Superior temporal gyrus (tissue), 1 donor: ENCODE measurements around the gene MAML2.
"Not testable (repeated sequence)": the region's sequence is repeated elsewhere in the genome, so short reads cannot be mapped to it uniquely, and the experiment has no call there.

Source experiments
- DNase-seq: peaks from one replicate; pipeline ENCODE4 v3.0.0-alpha.2; 2016; ENCODE audit errors: extremely low spot score

Gene MAML2

GRCh38 chr11:96293109-96293508 lies 49.9 kb downstream of the MAML2 start:
- DNase-seq: no peak

GRCh38 chr11:96292291-96293010 lies 50.5 kb downstream of the MAML2 start:
- DNase-seq: no peak

DNA sequence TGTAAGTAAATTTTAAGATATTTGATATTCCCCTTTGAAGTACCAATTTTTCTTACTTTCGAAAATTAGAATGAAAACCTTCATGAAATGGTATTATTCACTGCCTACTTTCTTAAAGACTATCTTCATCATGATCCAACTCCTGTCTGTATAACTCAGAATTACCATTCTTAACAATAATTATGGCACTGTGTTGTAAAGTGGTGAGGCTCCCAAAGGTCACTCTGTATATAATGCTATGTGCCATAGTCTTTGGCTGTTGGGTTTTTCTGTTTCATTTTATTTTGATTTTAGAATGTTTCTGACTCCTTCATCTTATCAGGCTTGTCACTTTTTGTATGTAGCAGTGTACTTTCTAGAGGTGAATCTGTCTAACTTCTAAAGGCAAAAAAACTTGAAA lies 52.4 kb downstream of the MAML2 start:
- no peak for DNase-seq

- no peak for DNase-seq
Observed at GRCh38 chr11:96290031-96290430, 53.0 kb downstream of the MAML2 start.

- no peak for DNase-seq
Observed at GRCh38 chr11:96288915-96289314, 54.1 kb downstream of the MAML2 start.

- no peak for DNase-seq
Observed at GRCh38 chr11:96287822-96288439, 55.1 kb downstream of the MAML2 start.

DNA sequence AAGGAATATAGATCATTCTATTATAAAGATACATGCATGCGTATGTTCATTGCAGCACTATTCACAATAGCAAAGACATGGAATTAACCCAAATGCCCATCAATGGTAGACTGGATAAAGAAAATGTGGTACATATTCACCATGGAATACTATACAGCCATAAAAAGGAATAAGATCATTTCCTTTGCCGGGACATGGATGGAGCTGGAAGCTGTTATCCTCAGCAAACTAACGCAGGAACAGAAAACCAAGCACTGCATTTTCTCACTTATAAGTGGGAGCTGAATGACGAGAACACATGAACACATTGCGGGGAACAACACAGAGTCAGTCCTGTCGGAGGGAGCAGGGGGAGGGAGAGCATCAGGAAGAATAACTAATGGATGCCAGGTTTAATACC lies 57.0 kb downstream of the MAML2 start:
- DNase-seq: not testable (repeated sequence)

GRCh38 chr11:96284917-96285316 lies 58.1 kb downstream of the MAML2 start:
- no peak for DNase-seq

DNA sequence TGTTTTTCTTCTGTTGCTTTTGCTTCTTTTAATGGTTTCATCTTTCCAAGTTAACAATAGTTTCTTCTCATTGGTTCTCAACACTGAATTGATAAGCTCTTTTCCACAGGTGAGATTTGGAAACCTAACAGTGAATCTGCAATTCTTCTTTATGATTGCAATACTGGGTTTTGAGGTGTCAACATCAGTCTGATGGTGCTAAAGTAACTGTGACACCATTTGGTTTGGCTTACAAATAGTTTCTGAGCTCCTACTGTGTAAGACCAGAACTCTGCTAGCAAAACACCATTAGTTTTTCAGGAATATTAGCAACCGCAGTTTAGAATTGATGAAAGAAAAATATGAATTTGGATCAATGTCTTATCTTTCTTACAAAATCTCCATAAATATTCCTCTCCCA lies 58.6 kb downstream of the MAML2 start:
- DNase-seq: no peak

DNA sequence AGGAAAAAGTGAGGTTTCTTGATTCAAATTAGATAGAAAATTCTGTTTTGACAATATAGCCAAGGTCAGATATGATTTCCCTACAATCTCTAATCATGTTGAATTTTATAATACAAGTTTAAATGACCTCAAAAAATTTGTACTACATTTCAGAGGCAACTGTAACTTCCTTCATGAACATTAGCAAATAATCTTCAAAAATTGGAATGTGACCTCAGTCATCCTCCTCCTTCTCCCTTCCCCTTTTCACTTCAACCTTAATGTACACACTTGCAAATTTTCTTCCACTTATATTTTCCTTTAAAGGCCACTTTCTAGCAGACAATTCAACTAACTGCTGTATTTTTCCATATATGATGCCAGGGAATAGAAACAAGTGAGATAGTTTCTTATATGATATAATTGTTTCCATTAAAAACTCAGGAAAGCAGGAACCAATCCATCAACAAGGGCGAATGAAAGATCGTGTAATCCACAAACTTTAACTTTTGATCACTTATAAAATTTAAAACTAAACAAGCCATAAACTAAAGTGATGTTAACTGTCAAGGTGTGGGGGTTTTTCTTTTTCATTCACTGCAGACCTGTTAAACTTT lies 60.3 kb downstream of the MAML2 start:
- DNase-seq: no peak

GRCh38 chr11:96280444-96280843 lies 62.6 kb downstream of the MAML2 start:
- DNase-seq: no peak

DNA sequence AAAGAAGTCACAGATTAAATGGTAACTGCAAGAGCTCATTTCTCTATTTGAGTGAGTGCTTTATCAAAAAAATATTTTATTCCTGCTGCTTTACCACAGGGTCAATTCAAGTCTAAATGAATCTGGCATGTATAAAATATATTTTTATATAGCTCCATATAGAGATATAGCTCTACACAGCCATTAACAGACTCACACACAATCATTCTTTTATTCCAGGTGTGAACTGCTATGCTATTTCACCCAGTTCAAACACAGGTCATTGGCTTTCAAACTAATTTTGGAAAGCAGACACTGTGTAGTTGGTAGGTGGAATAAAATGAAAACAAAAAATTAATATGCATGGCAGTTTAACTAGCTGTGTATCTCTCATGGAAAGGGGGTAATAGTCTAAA lies 63.1 kb downstream of the MAML2 start:
- no peak for DNase-seq

DNA sequence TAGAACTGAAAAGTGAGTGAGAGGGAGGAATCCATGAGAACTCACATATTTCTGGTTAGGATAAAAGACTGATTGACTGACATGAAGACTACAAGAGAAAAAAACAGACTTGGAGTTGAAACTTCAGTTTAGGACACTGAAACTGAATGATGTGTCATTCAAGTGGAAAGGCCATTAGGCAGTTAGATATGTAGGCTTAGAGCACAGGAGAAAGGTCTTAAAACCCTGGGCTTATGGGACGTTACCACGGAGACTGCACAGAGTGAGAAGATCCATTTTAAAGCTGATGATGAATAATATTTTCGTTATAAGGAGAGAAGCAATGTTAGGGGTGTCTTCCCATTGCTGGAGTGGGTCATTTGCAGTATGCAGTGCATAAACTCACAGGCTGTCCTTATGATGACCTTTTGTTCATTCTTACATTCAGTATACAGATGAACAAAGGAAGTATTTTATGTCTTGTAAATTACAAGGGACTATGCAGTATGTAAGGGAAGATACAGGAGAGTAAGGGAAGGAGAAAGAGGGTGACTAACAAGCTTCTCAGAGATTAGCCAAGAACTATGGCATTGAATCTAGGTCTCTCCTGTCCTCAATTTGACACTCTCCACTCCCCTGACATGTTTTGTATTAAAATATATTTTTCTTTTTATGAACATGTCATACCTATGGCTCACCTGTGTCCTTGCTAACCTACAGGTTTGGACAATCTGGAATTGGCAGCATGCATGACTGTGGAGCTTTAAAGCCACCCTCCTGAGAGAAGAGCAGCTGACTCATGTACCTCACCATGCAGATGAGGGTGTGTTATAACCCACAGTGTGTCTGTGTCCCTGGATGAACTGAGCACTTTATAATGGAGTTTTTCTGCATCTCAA lies 63.7 kb downstream of the MAML2 start:
- DNase-seq: no peak

GRCh38 chr11:96278039-96278897 lies 64.7 kb downstream of the MAML2 start:
- DNase-seq: no peak

DNA sequence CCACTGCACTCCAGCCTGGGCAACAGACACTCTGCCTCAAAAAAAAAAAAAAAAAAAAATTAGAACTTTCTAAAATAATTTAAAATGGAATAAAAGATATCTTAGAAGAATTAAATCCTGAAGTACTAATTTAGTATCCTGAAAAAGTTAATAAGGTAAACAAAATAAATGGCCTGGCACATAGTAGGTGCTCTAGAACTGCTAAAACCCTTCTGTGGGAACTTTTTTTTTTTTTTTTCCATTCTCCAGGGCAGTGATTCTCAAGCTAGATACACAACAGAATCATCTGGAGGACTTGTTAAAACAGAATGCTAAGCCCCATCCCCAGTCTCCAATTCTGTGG lies 65.3 kb downstream of the MAML2 start:
- no peak for DNase-seq

- DNase-seq: no peak
Observed at GRCh38 chr11:96276836-96277235, 66.2 kb downstream of the MAML2 start.

- no peak for DNase-seq
Observed at GRCh38 chr11:96275801-96276594, 67.0 kb downstream of the MAML2 start.

DNA sequence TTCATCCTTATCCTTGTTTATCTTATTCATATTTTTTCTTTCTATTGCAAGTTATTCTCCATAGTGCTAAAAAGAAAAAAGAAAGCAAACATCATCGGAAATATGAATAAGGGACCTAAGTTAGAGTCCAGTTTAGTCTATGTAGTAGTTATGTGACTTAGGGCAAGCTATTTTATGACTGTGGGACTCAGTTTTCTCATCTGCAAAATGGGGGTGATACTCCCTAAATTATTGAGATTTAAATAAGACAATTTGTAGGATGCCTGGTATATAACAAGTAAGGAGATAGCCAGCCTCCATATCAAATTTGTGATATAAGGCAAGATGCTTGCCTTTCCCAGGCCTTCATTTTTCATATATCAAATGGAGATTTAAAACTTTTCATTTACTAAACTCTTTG lies 69.5 kb downstream of the MAML2 start:
- no peak for DNase-seq

DNA sequence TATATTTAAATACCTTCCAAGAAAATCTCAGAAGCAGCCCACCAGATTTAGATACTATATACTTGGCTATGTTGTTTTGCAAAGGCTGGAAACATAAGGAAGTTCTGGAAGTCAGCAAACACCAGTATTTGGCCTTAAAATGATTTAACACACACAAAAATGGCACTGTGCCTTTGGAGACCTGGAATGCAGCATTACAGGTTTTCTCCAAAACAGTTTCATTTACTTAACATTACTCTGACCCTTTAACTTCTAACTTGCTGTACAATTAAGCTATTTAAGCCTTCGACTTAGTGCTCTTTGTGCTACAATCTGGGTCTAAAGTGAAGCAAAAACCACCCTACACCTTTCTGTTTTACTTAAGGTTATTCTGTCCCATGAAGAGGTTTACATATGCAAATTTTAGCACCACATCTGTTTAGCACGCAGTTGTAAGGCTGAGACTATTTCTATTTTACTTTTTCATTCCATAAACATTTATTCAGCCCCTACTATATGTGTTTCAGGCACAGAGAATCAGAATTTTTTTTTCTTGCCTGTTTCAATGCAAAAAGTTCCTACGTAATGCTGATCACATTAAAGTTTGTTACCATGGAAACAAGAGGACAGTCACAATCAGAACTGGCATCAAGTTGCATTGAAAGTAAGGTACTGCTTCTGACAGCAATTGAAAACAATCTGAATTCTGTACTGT lies 70.3 kb downstream of the MAML2 start:
- no peak for DNase-seq

DNA sequence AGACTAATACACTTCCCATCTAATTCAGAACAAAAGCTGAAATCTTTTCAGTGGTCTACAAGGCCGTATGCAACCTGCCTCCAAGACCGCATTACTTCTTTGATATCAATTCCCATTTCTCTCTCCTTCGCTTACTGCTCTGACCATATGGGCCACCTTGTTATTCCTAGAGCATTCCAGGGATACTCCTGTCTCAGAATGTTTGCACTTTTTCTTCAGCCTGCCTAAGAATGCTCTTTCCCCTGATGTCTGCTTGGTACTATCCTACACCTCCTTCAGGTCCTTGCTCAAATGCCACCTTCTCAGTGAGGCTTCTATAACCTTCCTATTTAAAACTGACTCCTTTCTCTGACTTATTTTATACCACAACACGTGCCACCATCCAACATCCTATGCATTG lies 71.2 kb downstream of the MAML2 start:
- no peak for DNase-seq
